Measurements from ENCODE around the gene DDX1.

DDX1 gene

GRCh38 chr2:15591692-15592463, at the start of gene DDX1:
TSS of gene DDX1 (plus strand) at chr2:15591868. CDS start at chr2:15591934, 66 bp downstream.
- TF ChIP-seq FOXM1 (IDR thresholded peaks at IDR 0.05; ENCODE audit: borderline replicate concordance, low read depth) (no peak), TAF1 (IDR thresholded peaks at IDR 0.05; ENCODE audit: low read depth) (peak; percentile 99), EGR1 (IDR thresholded peaks at IDR 0.05) (peak; percentile 31; the same call in 1 of the 2 replicates), EP300 (IDR thresholded peaks at IDR 0.05; ENCODE audit: borderline replicate concordance) (peak; percentile 48; the same call in 1 of the 2 replicates), CEBPB (IDR thresholded peaks at IDR 0.05) (no peak; the same call in 1 of the 2 replicates), YY1 (IDR thresholded peaks at IDR 0.05; ENCODE audit: low read depth) (peak; percentile 88), ZBTB7A (IDR thresholded peaks at IDR 0.05; ENCODE audit: low read depth) (no peak), USF1 (IDR thresholded peaks at IDR 0.05) (peak; percentile 63), TEAD4 (IDR thresholded peaks at IDR 0.05) (no peak), NFIC (IDR thresholded peaks at IDR 0.05) (peak; percentile 29; the same call in 1 of the 2 replicates), RAD21 (IDR thresholded peaks at IDR 0.05; ENCODE audit: low read depth) (no peak), TCF12 (IDR thresholded peaks at IDR 0.05; ENCODE audit: low read depth) (peak; percentile 78), MAX (IDR thresholded peaks at IDR 0.05) (peak; percentile 93), CREB1 (IDR thresholded peaks at IDR 0.05; ENCODE audit: low read depth) (no peak), REST (IDR thresholded peaks at IDR 0.05; ENCODE audit: low read depth) (peak; percentile 42)

GRCh38 chr2:15543053-15543452, 48.6 kb upstream of the DDX1 start:
- TF ChIP-seq NFIC (IDR thresholded peaks at IDR 0.05): no peak
- no peak for TF ChIP-seq ZBTB7A (IDR thresholded peaks at IDR 0.05; ENCODE audit: low read depth)

- TF ChIP-seq EGR1 (IDR thresholded peaks at IDR 0.05) (no peak), USF1 (IDR thresholded peaks at IDR 0.05) (no peak), RAD21 (IDR thresholded peaks at IDR 0.05; ENCODE audit: low read depth) (no peak), REST (IDR thresholded peaks at IDR 0.05; ENCODE audit: low read depth) (no peak), TEAD4 (IDR thresholded peaks at IDR 0.05) (no peak), NFIC (IDR thresholded peaks at IDR 0.05) (no peak), EP300 (IDR thresholded peaks at IDR 0.05; ENCODE audit: borderline replicate concordance) (no peak), TCF12 (IDR thresholded peaks at IDR 0.05; ENCODE audit: low read depth) (no peak), CREB1 (IDR thresholded peaks at IDR 0.05; ENCODE audit: low read depth) (no peak), MAX (IDR thresholded peaks at IDR 0.05) (no peak), ZBTB7A (IDR thresholded peaks at IDR 0.05; ENCODE audit: low read depth) (no peak), TAF1 (IDR thresholded peaks at IDR 0.05; ENCODE audit: low read depth) (no peak), FOXM1 (IDR thresholded peaks at IDR 0.05; ENCODE audit: borderline replicate concordance, low read depth) (no peak), CEBPB (IDR thresholded peaks at IDR 0.05) (no peak)
Measured at GRCh38 chr2:15543541-15543940, 48.1 kb upstream of the DDX1 start.

GRCh38 chr2:15544227-15544626, 47.4 kb upstream of the DDX1 start:
- TF ChIP-seq USF1 (IDR thresholded peaks at IDR 0.05): no peak
- no peak for TF ChIP-seq TAF1 (IDR thresholded peaks at IDR 0.05; ENCODE audit: low read depth)
- no peak for TF ChIP-seq REST (IDR thresholded peaks at IDR 0.05; ENCODE audit: low read depth)
- TF ChIP-seq TEAD4 (IDR thresholded peaks at IDR 0.05): no peak
- TF ChIP-seq RAD21 (IDR thresholded peaks at IDR 0.05; ENCODE audit: low read depth): no peak
- TF ChIP-seq NFIC (IDR thresholded peaks at IDR 0.05): no peak
- no peak for TF ChIP-seq FOXM1 (IDR thresholded peaks at IDR 0.05; ENCODE audit: borderline replicate concordance, low read depth)
- no peak for TF ChIP-seq MAX (IDR thresholded peaks at IDR 0.05)
- TF ChIP-seq ZBTB7A (IDR thresholded peaks at IDR 0.05; ENCODE audit: low read depth): no peak
- TF ChIP-seq CREB1 (IDR thresholded peaks at IDR 0.05; ENCODE audit: low read depth): no peak
- TF ChIP-seq EP300 (IDR thresholded peaks at IDR 0.05; ENCODE audit: borderline replicate concordance): no peak
- no peak for TF ChIP-seq YY1 (IDR thresholded peaks at IDR 0.05; ENCODE audit: low read depth)
- TF ChIP-seq CEBPB (IDR thresholded peaks at IDR 0.05): no peak
- TF ChIP-seq TCF12 (IDR thresholded peaks at IDR 0.05; ENCODE audit: low read depth): no peak
- no peak for TF ChIP-seq EGR1 (IDR thresholded peaks at IDR 0.05)

Data from Ishikawa (cell line).